ENCODE data around the gene MYBL2. TPM values are rescaled to one million over a fixed set of nuclear protein-coding genes. Genes with fewer than 3 reads are reported as not detected.

The MYBL2 gene
- total RNA-seq, 4 donors from 2014 or later = 0.19 to 2.3 TPM; not detected in 2

DNA sequence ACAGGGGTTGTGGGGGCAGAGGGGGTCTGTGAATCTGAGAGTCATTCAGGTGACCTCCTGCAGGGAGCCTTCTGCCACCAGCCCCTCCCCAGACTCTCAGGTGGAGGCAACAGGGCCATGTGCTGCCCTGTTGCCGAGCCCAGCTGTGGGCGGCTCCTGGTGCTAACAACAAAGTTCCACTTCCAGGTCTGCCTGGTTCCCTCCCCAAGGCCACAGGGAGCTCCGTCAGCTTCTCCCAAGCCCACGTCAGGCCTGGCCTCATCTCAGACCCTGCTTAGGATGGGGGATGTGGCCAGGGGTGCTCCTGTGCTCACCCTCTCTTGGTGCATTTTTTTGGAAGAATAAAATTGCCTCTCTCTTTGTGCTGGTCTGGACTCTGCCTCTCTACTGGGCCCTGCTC is 49.2 kb downstream of the MYBL2 start:
- no peak for ATAC-seq (ENCODE audit: low FRiP score)

DNA sequence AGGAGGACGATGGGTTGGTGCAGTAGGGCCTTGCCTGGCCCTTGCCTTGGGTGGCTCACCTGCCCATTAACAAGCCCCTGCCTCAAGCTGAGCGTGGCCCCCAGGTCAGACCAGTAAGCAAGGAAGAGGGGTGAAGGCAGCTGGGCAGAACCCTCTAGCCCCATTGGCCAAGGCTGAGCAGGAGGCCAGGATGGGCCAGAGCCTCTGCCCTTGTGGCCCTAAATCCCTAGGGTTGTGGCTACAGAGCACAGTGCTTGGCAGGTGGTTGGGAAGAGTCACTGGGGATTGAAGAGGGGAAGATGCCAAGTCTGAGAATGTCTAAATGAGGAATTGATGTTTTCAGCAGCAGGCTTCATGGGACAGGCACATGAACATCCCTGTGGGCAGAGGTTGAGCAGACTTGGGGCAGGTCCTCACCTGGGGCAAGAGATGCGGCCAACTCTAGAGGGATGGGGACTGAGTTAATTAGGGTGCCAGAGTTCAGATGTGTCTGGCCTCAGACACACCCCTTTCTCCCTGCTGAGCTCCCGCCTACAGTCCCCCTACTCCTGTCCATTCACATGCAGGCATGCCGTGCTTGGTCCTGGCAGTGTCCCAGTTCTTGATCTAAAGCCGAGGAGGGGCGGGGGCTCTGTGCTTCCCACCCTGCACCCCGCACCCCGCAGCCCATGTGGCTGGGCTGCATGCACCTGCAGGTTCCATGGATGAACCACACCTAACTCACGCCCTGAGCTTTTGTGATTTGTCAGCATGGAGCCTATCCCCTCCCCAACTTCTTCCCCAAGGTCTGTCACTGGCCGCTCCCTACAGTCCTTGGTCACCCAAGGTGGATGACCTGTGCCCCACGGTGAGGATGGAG is 50.1 kb downstream of the MYBL2 start:
- ATAC-seq (ENCODE audit: low FRiP score) (no peak), DNase-seq (ENCODE audit: low spot score) (no peak)
- TF ChIP-seq CTCF (IDR thresholded peaks at IDR 0.05) = no peak

More for the DNA sequence above, 49.2 kb downstream of the MYBL2 start:
- no peak for TF ChIP-seq CTCF (IDR thresholded peaks at IDR 0.05)
- no peak for DNase-seq (ENCODE audit: low spot score)

DNA sequence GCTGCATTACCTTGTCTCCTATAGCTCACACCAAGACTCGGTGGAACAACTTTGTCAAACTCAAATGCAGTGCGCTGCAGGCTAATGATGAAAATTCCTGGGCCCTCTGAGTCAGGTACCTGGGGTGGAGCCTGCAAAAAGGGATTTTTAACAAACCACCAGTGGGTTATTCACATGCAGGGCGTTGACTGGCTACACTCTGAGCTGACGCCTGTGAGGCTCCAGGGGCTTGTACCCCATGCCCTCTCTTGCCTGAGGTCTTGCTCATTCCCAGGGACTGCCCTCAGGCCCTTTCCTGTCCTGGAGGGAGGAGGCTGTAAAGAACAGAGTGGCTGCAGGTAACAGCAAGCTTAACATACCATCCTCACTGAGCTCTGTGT is 50.7 kb downstream of the MYBL2 start:
- DNase-seq (ENCODE audit: low spot score) (no peak), ATAC-seq (ENCODE audit: low FRiP score) (no peak)
- TF ChIP-seq CTCF (IDR thresholded peaks at IDR 0.05) = no peak

GRCh38 chr20:43720007-43720406 is 53.1 kb downstream of the MYBL2 start:
- DNase-seq (ENCODE audit: low spot score) (no peak), ATAC-seq (ENCODE audit: low FRiP score) (no peak)
- no peak for TF ChIP-seq CTCF (IDR thresholded peaks at IDR 0.05)

GRCh38 chr20:43721097-43721428 is 54.1 kb downstream of the MYBL2 start:
- DNase-seq (ENCODE audit: low spot score) (no peak), ATAC-seq (ENCODE audit: low FRiP score) (no peak)
- TF ChIP-seq CTCF (IDR thresholded peaks at IDR 0.05) = no peak

DNA sequence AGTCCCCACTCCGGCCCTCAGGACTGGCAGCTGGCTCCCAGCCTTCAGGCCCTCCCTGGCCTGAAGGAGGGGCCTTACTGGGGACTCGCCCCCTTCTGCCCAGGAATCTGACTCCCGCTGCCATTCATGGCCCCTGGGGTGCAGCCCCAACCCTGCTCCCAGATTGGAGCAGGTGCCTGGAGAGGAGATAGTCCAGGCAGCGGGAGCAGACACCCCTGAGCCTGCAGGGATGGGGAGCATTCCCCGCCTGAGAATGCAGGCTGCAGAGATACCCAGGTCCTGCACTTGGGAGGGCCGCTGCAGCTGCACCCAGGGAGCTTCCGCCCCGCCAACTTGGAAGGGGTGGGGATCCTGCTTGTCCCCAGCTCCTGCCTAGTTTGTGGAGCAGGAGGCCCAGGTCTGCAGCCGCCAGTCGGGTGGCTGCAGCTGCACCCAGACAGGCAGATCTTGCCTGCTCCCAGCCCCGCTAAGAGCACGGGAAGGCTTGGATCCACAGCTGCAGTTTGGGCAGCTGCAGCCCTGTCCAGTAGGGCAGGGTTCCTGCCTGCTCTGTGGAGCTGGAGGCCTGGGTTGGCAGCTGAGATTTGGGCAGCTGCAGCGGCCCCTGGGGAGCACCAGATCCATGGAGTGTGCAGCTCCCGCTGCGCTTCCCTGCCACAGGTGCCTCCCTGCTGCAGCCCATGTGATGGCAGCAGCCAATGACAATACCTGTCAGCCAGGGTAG is 54.7 kb downstream of the MYBL2 start:
- no peak for ATAC-seq (ENCODE audit: low FRiP score)
- no peak for TF ChIP-seq CTCF (IDR thresholded peaks at IDR 0.05)
- DNase-seq (ENCODE audit: low spot score) = no peak

- ATAC-seq (ENCODE audit: low FRiP score) (no peak), DNase-seq (ENCODE audit: low spot score) (no peak)
- TF ChIP-seq CTCF (IDR thresholded peaks at IDR 0.05) = no peak
Measured at GRCh38 chr20:43722153-43722505, 55.2 kb downstream of the MYBL2 start.

Data from omental fat pad (tissue), 4 donors.